ENCODE measurements around the gene PLB1.

PLB1 gene

GRCh38 chr2:28627722-28628480 lies 132.0 kb downstream of the PLB1 start:
- no peak for DNase-seq (ENCODE audit: low spot score)

DNA sequence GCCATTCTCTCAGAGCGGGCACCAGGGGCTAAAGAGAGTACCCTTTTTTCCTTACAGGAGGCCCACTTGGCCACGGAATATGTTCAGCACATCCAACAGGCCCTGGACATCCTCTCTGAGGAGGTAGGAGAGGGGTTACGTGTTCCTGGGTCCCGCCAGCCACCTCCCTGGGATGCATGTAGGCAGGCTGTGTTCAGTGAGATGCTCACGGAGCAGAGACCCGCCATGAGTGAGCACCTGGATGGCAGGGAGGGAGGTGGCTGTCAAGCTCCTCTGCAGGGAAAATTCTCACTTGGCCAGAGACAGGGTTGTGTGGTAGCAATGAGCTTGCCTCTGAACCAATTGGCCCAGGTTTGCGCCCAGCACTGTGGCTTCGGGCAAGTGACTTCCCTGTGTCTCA lies 132.6 kb downstream of the PLB1 start:
- DNase-seq (ENCODE audit: low spot score) = no peak

DNA sequence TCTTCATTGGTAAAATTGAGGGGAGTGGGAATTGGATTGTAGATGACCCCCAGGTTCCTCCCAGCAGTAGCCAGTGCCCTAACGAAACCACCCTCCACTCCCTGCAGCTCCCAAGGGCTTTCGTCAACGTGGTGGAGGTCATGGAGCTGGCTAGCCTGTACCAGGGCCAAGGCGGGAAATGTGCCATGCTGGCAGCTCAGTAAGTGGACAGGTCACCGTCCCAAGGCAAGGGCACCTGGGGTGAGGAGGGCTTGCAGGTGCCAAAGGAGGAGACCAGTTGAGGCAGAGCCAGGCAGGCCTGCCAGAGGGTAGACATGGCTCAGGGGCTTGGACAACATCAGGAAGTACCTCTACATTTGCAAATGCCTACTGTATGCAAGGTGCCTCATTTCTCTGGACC lies 133.1 kb downstream of the PLB1 start:
- no peak for DNase-seq (ENCODE audit: low spot score)

- DNase-seq (ENCODE audit: low spot score) = no peak
These were observed 134.1 kb downstream of the PLB1 start for GRCh38 chr2:28629910-28630309.

DNA sequence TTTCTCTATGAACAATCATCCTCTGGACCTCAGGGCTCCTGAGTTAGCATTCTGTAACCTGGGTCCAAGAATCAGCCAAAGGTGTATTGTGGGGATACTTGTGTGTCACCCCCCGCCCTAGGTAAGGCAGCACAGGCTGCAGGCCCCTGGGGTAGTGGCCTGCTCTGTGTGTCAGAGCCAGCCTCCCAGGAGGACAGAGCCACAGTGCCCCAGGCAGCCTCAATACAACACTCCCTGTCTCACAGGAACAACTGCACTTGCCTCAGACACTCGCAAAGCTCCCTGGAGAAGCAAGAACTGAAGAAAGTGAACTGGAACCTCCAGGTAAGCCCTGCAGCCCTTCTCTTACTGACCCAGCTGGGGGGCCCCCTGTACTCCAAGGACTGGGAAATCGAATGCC lies 134.5 kb downstream of the PLB1 start:
- DNase-seq (ENCODE audit: low spot score) = no peak

DNA sequence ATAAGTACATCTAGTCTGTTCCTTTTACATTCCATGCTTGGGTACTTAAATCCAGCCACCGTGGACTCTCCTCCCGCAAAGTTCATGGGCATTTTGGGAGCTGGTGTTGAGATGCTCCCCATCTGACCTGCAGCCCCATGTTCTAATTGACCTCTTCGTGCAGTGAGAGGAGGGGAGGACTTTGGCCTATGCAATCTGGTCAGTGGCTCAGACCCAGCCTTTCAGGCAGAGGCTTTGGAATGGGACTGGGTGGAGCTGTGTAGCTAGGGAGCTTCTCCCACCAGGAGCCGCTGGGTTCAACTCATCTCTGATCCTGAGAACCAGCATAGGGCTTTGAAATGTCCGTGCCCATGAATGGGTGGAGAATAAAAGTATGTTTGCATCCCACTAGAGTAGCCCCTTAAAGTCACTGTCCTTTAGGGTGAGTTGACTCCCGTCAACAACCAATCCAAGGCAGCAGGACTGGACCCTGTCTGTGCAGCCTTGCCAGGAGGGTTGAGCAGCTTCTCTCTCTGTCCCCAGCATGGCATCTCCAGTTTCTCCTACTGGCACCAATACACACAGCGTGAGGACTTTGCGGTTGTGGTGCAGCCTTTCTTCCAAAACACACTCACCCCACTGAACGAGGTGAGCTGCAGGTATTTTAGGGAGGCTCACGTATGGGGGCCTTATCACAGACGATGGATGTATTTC lies 135.8 kb downstream of the PLB1 start:
- DNase-seq (ENCODE audit: low spot score) = peak; percentile 60

DNA sequence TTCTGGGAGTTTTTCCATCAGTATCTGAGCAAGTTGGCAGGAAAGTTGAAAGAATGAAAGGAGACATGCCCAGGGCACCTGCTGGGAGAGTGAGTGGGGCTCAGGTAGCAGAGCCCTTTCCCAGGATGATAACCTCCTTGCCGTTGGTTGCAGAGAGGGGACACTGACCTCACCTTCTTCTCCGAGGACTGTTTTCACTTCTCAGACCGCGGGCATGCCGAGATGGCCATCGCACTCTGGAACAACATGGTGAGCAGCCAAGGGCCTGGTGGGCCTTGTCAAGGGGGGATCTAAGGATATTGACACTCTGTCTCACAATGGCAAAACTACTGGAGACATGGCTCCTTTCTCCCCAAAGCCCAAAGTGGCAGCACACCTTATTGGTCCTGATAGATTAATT lies 136.9 kb downstream of the PLB1 start:
- DNase-seq (ENCODE audit: low spot score) = no peak

DNA sequence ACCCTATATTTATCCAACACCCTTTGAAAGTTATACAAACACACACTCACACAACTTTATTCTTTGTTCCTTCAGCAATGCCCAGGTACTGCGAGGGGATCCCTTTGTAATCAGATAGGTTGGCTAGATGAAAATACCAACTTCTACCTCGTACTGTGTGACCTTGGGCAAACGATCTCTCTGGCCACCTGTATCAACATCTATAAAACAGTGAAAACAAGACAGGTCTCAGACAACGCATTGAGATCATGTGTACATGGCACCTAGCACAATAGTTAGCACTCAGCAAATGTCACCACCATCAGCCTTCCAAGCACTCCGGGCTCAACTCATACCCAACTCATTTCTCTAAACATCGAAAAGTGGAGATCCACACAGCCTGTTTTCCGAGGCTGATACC lies 137.3 kb downstream of the PLB1 start:
- DNase-seq (ENCODE audit: low spot score) = no peak

GRCh38 chr2:28633746-28634145 lies 137.9 kb downstream of the PLB1 start:
- DNase-seq (ENCODE audit: low spot score) = no peak

- no peak for DNase-seq (ENCODE audit: low spot score)
These were observed 139.3 kb downstream of the PLB1 start for GRCh38 chr2:28635191-28635611.

DNA sequence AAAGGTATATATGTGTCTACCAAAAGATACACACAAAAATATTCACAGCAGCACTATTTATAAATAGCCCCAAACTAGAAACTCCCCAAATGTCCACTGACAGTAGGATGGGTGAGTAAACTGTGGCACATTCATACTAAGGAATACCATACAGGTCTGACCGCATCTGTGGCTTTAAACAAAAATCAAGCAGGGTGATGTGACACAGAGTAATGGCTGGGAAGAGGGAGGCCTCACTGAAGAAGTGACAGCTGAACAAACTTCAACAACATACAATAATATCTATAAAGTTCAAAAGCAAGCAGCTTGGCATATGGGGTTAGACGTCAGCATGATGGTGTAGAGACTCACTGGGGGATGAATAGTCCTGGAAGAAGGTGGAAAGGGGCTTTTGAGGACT lies 140.6 kb downstream of the PLB1 start:
- no peak for DNase-seq (ENCODE audit: low spot score)

GRCh38 chr2:28637066-28638047 lies 141.5 kb downstream of the PLB1 start:
- DNase-seq (ENCODE audit: low spot score) = no peak

DNA sequence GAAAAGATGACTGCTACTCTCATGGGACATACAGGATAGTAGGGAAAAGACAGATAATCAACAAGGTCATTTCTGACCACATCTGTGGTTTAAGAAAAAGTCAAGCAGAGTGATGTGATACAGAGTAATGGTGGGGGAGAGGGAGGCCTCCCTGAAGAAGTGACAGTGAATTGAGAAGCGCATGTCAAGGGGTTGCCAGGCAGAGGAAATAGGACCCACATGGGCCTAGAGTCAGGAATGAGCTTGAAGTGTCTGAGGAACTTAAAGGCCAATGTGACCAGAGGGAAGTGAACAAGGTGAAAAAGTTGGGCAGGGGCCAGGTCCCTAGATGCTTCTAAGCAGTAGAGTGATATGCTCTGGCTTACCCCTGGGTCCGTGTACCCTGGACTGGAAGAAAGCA lies 142.2 kb downstream of the PLB1 start:
- no peak for DNase-seq (ENCODE audit: low spot score)

GRCh38 chr2:28639092-28639691 lies 143.3 kb downstream of the PLB1 start:
- DNase-seq (ENCODE audit: low spot score) = no peak

DNA sequence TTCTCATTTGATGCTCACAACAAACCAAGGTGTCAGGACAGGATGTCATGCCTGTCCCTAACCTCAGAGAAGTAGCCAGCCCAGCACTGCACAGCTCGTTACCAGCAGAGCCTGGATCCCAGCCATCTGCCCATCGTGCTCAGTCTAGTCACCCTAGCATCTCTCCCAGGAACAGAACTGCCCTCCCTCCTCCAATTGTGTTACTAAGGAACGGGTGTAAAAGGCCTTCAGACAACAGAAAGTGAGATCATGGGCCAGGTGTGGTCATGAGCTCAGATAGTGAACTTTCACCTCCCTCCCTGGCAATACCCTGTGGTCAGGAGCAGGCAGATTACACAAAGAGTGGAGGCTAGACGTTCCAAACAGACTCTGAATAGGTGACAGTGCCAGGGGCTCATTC lies 144.0 kb downstream of the PLB1 start:
- peak; percentile 41 for DNase-seq (ENCODE audit: low spot score)

GRCh38 chr2:28640260-28640907 lies 144.5 kb downstream of the PLB1 start:
- no peak for DNase-seq (ENCODE audit: low spot score)

- DNase-seq (ENCODE audit: low spot score) = no peak
These were observed 145.0 kb downstream of the PLB1 start for GRCh38 chr2:28640908-28641300.

- DNase-seq (ENCODE audit: low spot score) = no peak
These were observed 146.9 kb downstream of the PLB1 start for GRCh38 chr2:28642796-28643195.

GRCh38 chr2:28643327-28643726 lies 147.5 kb downstream of the PLB1 start:
- DNase-seq (ENCODE audit: low spot score) = no peak

DNA sequence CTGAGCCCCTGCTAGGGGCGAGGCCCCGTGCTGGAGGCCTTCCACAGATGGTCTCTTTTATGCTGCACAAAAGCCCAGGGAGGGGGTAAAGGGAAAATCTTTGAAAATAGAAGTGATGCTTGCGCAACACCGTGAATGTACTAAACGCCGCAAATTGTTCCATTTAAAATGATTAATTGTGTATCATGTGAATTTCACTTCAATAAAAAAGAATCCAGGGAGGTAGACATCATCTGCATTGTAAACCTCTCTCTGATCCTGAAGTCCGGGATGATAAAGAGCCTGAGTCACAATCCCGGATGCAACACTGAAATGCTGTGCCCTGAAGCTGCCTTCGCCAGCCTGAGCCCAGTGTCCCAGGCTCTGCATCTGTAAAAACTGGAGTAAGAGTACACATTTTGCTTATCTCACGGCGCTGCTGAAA lies 148.1 kb downstream of the PLB1 start:
- DNase-seq (ENCODE audit: low spot score) = no peak

GRCh38 chr2:28644760-28645159 lies 148.9 kb downstream of the PLB1 start:
- no peak for DNase-seq (ENCODE audit: low spot score)

DNA sequence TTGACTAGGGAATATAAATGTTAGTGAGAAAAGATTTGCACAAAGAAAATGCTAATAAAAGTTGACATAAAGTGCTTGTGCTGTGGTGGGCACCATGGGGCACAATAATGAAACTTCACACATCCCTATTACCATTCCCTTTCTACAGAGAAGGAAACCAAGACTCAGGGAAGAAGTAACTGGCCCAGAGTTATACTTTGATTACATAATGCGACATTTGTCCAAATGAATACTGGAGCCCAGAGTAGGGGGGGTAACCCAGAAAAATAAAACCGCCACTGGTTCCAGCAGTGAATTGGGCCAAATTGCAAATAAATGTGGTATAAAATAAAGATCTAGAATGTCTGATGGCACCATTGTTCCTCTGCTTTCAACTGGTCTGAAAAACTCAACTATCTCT lies 149.7 kb downstream of the PLB1 start:
- no peak for DNase-seq (ENCODE audit: low spot score)
